HG03469 (cell line): ENCODE results near the gene SUMF1.
"Not testable (repeated sequence)": the region's sequence is repeated elsewhere in the genome, so short reads cannot be mapped to it uniquely, and the experiment has no call there.

Experiments
- ATAC-seq: cut with Tn5 transposase; IDR thresholded peaks from one replicate; pipeline ENCODE4 v1.9.1; 2021; ENCODE audit warnings: mild to moderate bottlenecking, moderate library complexity, moderate number of reproducible peaks; ENCODE audit not compliant: unreplicated experiment

SUMF1 gene

GRCh38 chr3:4341336-4341675, 125.8 kb downstream of the SUMF1 start:
- ATAC-seq = no peak

- no peak for ATAC-seq
Measured at GRCh38 chr3:4340411-4341335, 126.4 kb downstream of the SUMF1 start.

- ATAC-seq = no peak
Measured at GRCh38 chr3:4340077-4340410, 127.0 kb downstream of the SUMF1 start.

GRCh38 chr3:4338751-4339150, 128.3 kb downstream of the SUMF1 start:
- ATAC-seq = no peak

- no peak for ATAC-seq
Measured at GRCh38 chr3:4336850-4337546, 130.1 kb downstream of the SUMF1 start.

- ATAC-seq = no peak
Measured at GRCh38 chr3:4335840-4336562, 131.1 kb downstream of the SUMF1 start.

GRCh38 chr3:4334548-4334947, 132.5 kb downstream of the SUMF1 start:
- ATAC-seq = no peak

- no peak for ATAC-seq
Measured at GRCh38 chr3:4332991-4333390, 134.1 kb downstream of the SUMF1 start.

- ATAC-seq = no peak
Measured at GRCh38 chr3:4332574-4332973, 134.5 kb downstream of the SUMF1 start.

- ATAC-seq = no peak
Measured at GRCh38 chr3:4332111-4332510, 135.0 kb downstream of the SUMF1 start.

- not testable (repeated sequence) for ATAC-seq
Measured at GRCh38 chr3:4329806-4330205, 137.3 kb downstream of the SUMF1 start.

- no peak for ATAC-seq
Measured at GRCh38 chr3:4326868-4327267, 140.2 kb downstream of the SUMF1 start.

- ATAC-seq = no peak
Measured at GRCh38 chr3:4323246-4324027, 143.6 kb downstream of the SUMF1 start.

GRCh38 chr3:4322635-4323034, 144.4 kb downstream of the SUMF1 start:
- no peak for ATAC-seq

- ATAC-seq = no peak
Measured at GRCh38 chr3:4321732-4322131, 145.3 kb downstream of the SUMF1 start.

GRCh38 chr3:4320096-4320911, 146.8 kb downstream of the SUMF1 start:
- ATAC-seq = no peak

GRCh38 chr3:4314688-4315087, 152.4 kb downstream of the SUMF1 start:
- ATAC-seq = no peak

- ATAC-seq = no peak
Measured at GRCh38 chr3:4313606-4314293, 153.3 kb downstream of the SUMF1 start.

- ATAC-seq = no peak
Measured at GRCh38 chr3:4311496-4311895, 155.6 kb downstream of the SUMF1 start.
